Measurements from ENCODE around the gene JHY.
A peak's percentile ranks its signal among the peaks of the same experiment; 100 is the strongest.

- TF ChIP-seq POLR2A (IDR thresholded peaks at IDR 0.05) = no peak
- TF ChIP-seq CTCF (IDR thresholded peaks at IDR 0.05) = peak in 1 of 4 experiments; percentile 24
- no peak for TF ChIP-seq EP300 (IDR thresholded peaks at IDR 0.05)
These were observed 28.2 kb downstream of the JHY start for GRCh38 chr11:122910775-122911174.

Measured in gastroesophageal sphincter (tissue), 3 donors.